WTC11 (cell line): Measurements from ENCODE around the gene CNTFR. TPM values are rescaled to one million over a fixed set of nuclear protein-coding genes. Genes with fewer than 3 reads are reported as not detected.

Experiments
- ATAC-seq: fragments of 200-7000 bp; cut with Tn5 transposase; 2 replicates; pipeline ENCODE4 v1.10.0; 2021; ENCODE audit warnings: mild to moderate bottlenecking, moderate library complexity
- CTCF ChIA-PET: fragments of 300-600 bp; sonication (Branson Sonifier 250); formaldehyde crosslinking; loops from one replicate; lab custom pipeline; 2021; ENCODE audit warnings: antibody characterized with exemption; lab: Charles Lee
- POLR2A ChIA-PET: fragments of 350-600 bp; sonication (Branson Sonifier 250); formaldehyde crosslinking; loops from one replicate; lab custom pipeline; 2021; ENCODE audit warnings: antibody characterized with exemption; lab: Charles Lee
- DNase-seq: peaks from one replicate; pipeline ENCODE4 v3.0.0; 2021; ENCODE audit warnings: low spot score
- H3K27ac Mint-ChIP-seq: 2 replicates; pipeline ENCODE4 v1.8.0; 2021; ENCODE audit warnings: mixed read lengths
- H3K27me3 Mint-ChIP-seq: 2 replicates; pipeline ENCODE4 v1.8.0; 2021; ENCODE audit warnings: low read depth, mild to moderate bottlenecking, moderate library complexity, mixed read lengths
- H3K36me3 Mint-ChIP-seq: 2 replicates; pipeline ENCODE4 v1.8.0; 2021; ENCODE audit warnings: mixed read lengths
- H3K4me1 Mint-ChIP-seq: 2 replicates; pipeline ENCODE4 v1.8.0; 2022; ENCODE audit warnings: mixed read lengths
- H3K4me3 Mint-ChIP-seq: 2 replicates; pipeline ENCODE4 v1.8.0; 2021; ENCODE audit warnings: mild to moderate bottlenecking, moderate library complexity, mixed read lengths
- H3K9me3 Mint-ChIP-seq: 2 replicates; pipeline ENCODE4 v1.8.0; 2021; ENCODE audit warnings: mixed read lengths
- ETV6 ChIP-seq: sonication (generic); formaldehyde crosslinking; IDR thresholded peaks from 2 replicates; pipeline ENCODE4 v1.8.1; 2022; ENCODE audit warnings: mild to moderate bottlenecking, missing genetic modification reagents
- GABPB1 ChIP-seq: sonication (generic); formaldehyde crosslinking; IDR thresholded peaks from 2 replicates; pipeline ENCODE4 v1.8.1; 2023; ENCODE audit warnings: mild to moderate bottlenecking, missing genetic modification reagents
- KAT7 ChIP-seq: sonication (generic); formaldehyde crosslinking; IDR thresholded peaks from 2 replicates; pipeline ENCODE4 v1.8.1; 2023; ENCODE audit warnings: missing genetic modification reagents, mild to moderate bottlenecking, borderline replicate concordance
- NFYB ChIP-seq: sonication (generic); formaldehyde crosslinking; conservative IDR thresholded peaks from 2 replicates; pipeline ENCODE4 v1.8.0; 2022; ENCODE audit warnings: low read depth, missing genetic modification reagents
- NR1H2 ChIP-seq: sonication (generic); formaldehyde crosslinking; IDR thresholded peaks from 2 replicates; pipeline ENCODE4 v1.9.0; 2021; ENCODE audit warnings: mild to moderate bottlenecking, moderate library complexity, missing genetic modification reagents
- SOX15 ChIP-seq: fragments of 250-450 bp; sonication (Bioruptor Pico); IDR thresholded peaks from 2 replicates; pipeline ENCODE4 v1.9.0; 2021; ENCODE audit warnings: mild to moderate bottlenecking
- SP1 ChIP-seq: sonication (generic); formaldehyde crosslinking; conservative IDR thresholded peaks from 2 replicates; pipeline ENCODE4 v1.8.1; 2022; ENCODE audit warnings: missing genetic modification reagents
- USF2 ChIP-seq: sonication (generic); formaldehyde crosslinking; IDR thresholded peaks from 2 replicates; pipeline ENCODE4 v1.8.1; 2023; ENCODE audit warnings: mild to moderate bottlenecking, missing genetic modification reagents, moderate library complexity
- ZNF121 ChIP-seq: sonication (generic); formaldehyde crosslinking; IDR thresholded peaks from 2 replicates; pipeline ENCODE4 v1.8.0; 2023; ENCODE audit warnings: missing genetic modification reagents
- ZNF263 ChIP-seq: sonication (generic); formaldehyde crosslinking; IDR thresholded peaks from 2 replicates; pipeline ENCODE4 v1.8.1; 2022; ENCODE audit warnings: low read depth, mild to moderate bottlenecking, moderate library complexity, missing genetic modification reagents
- ZNF281 ChIP-seq: sonication (generic); formaldehyde crosslinking; IDR thresholded peaks from 2 replicates; pipeline ENCODE4 v1.8.0; 2023; ENCODE audit warnings: mild to moderate bottlenecking, missing genetic modification reagents
- ZNF396 ChIP-seq: fragments of 250-450 bp; sonication (Bioruptor Pico); IDR thresholded peaks from 2 replicates; pipeline ENCODE4 v1.8.0; 2021; ENCODE audit warnings: mild to moderate bottlenecking, moderate library complexity, borderline replicate concordance
- ZNF512 ChIP-seq: sonication (generic); formaldehyde crosslinking; IDR thresholded peaks from 2 replicates; pipeline ENCODE4 v1.8.1; 2022; ENCODE audit warnings: missing genetic modification reagents, borderline replicate concordance
- total RNA-seq: library from RNA; stranded (reverse); gene quantifications from 3 replicates; pipeline ENCODE4 v1.2.3, GENCODE V29; 2021
- TF ChIP-seq, protein P1 (sequence below): sonication (generic); formaldehyde crosslinking; IDR thresholded peaks from 2 replicates; pipeline ENCODE4 v1.8.0; 2022; ENCODE audit warnings: mild to moderate bottlenecking, missing genetic modification reagents
- TF ChIP-seq, protein P2 (sequence below): sonication (generic); formaldehyde crosslinking; conservative IDR thresholded peaks from 2 replicates; pipeline ENCODE4 v1.8.1; 2022; ENCODE audit warnings: mild to moderate bottlenecking, missing genetic modification reagents
- TF ChIP-seq, protein P3 (sequence below): sonication (generic); formaldehyde crosslinking; IDR thresholded peaks from 2 replicates; pipeline ENCODE4 v1.8.1; 2023; ENCODE audit warnings: mild to moderate bottlenecking, missing genetic modification reagents, borderline replicate concordance
- TF ChIP-seq, protein P4 (sequence below): fragments of 250-450 bp; sonication (Bioruptor Pico); IDR thresholded peaks from 2 replicates; pipeline ENCODE4 v1.9.0; 2021; ENCODE audit warnings: mild to moderate bottlenecking, borderline replicate concordance

CNTFR gene
- total RNA-seq, 1 experiment from 2014 or later = 18.0 TPM

DNA sequence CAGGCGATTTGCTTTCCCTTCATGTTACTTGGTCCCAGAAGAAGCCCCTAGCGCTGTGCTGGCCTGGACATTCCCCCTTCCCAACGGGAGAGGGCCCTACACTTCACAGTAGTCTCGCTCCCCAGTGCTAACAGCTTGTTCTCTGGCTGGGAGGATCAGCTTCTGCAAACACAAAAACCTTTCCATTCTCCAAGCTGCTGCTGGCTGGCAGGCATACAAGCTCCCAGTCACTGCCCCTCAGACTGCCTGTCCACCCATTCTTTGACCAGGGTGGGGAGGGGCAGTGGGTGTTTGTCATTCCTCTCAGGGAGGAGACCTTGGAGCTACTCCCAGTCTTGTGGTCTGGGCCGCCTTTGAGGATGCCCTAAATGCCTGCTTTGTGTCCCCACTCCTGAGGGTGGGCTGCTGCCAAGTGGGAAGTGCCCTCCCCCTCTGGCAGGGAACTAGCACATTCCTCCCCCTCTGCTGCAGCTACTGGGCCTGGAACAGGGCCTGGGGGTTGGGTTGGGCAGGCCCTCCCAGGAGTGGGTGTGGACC, 87.6 kb downstream of the CNTFR start:
- DNase-seq (peak; percentile 42), ATAC-seq (peak; percentile 68)
- Mint-ChIP-seq H3K27ac (no peak overlapping the region), H3K9me3 (no peaks in the 10 kb centered on the region), H3K27me3 (peaks cover 4% of the 10 kb centered on the region; the same call in 1 of the 2 replicates), H3K36me3 (no peaks in the 10 kb centered on the region), H3K4me3 (no peak overlapping the region), H3K4me1 (peaks cover 12% of the 10 kb centered on the region)
- TF ChIP-seq USF2 (CRISPR knock-in tag) (no peak), ZNF512 (CRISPR knock-in tag) (no peak), GABPB1 (CRISPR knock-in tag) (no peak), ETV6 (CRISPR knock-in tag) (no peak), ZNF396 (no peak), ZNF121 (CRISPR knock-in tag) (no peak), ZNF281 (CRISPR knock-in tag) (no peak), NFYB (CRISPR knock-in tag) (no peak), ZNF263 (no peak), SP1 (CRISPR knock-in tag) (no peak), NR1H2 (CRISPR knock-in tag) (no peak), SOX15 (CRISPR knock-in tag) (no peak), KAT7 (no peak)
- TF ChIP-seq, protein P1, sequence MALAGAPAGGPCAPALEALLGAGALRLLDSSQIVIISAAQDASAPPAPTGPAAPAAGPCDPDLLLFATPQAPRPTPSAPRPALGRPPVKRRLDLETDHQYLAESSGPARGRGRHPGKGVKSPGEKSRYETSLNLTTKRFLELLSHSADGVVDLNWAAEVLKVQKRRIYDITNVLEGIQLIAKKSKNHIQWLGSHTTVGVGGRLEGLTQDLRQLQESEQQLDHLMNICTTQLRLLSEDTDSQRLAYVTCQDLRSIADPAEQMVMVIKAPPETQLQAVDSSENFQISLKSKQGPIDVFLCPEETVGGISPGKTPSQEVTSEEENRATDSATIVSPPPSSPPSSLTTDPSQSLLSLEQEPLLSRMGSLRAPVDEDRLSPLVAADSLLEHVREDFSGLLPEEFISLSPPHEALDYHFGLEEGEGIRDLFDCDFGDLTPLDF (CRISPR knock-in tag) = no peak
- TF ChIP-seq, protein P2, sequence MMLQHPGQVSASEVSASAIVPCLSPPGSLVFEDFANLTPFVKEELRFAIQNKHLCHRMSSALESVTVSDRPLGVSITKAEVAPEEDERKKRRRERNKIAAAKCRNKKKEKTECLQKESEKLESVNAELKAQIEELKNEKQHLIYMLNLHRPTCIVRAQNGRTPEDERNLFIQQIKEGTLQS (CRISPR knock-in tag) = no peak
- TF ChIP-seq, protein P3, sequence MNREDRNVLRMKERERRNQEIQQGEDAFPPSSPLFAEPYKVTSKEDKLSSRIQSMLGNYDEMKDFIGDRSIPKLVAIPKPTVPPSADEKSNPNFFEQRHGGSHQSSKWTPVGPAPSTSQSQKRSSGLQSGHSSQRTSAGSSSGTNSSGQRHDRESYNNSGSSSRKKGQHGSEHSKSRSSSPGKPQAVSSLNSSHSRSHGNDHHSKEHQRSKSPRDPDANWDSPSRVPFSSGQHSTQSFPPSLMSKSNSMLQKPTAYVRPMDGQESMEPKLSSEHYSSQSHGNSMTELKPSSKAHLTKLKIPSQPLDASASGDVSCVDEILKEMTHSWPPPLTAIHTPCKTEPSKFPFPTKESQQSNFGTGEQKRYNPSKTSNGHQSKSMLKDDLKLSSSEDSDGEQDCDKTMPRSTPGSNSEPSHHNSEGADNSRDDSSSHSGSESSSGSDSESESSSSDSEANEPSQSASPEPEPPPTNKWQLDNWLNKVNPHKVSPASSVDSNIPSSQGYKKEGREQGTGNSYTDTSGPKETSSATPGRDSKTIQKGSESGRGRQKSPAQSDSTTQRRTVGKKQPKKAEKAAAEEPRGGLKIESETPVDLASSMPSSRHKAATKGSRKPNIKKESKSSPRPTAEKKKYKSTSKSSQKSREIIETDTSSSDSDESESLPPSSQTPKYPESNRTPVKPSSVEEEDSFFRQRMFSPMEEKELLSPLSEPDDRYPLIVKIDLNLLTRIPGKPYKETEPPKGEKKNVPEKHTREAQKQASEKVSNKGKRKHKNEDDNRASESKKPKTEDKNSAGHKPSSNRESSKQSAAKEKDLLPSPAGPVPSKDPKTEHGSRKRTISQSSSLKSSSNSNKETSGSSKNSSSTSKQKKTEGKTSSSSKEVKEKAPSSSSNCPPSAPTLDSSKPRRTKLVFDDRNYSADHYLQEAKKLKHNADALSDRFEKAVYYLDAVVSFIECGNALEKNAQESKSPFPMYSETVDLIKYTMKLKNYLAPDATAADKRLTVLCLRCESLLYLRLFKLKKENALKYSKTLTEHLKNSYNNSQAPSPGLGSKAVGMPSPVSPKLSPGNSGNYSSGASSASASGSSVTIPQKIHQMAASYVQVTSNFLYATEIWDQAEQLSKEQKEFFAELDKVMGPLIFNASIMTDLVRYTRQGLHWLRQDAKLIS (CRISPR knock-in tag) = no peak
- TF ChIP-seq, protein P4, sequence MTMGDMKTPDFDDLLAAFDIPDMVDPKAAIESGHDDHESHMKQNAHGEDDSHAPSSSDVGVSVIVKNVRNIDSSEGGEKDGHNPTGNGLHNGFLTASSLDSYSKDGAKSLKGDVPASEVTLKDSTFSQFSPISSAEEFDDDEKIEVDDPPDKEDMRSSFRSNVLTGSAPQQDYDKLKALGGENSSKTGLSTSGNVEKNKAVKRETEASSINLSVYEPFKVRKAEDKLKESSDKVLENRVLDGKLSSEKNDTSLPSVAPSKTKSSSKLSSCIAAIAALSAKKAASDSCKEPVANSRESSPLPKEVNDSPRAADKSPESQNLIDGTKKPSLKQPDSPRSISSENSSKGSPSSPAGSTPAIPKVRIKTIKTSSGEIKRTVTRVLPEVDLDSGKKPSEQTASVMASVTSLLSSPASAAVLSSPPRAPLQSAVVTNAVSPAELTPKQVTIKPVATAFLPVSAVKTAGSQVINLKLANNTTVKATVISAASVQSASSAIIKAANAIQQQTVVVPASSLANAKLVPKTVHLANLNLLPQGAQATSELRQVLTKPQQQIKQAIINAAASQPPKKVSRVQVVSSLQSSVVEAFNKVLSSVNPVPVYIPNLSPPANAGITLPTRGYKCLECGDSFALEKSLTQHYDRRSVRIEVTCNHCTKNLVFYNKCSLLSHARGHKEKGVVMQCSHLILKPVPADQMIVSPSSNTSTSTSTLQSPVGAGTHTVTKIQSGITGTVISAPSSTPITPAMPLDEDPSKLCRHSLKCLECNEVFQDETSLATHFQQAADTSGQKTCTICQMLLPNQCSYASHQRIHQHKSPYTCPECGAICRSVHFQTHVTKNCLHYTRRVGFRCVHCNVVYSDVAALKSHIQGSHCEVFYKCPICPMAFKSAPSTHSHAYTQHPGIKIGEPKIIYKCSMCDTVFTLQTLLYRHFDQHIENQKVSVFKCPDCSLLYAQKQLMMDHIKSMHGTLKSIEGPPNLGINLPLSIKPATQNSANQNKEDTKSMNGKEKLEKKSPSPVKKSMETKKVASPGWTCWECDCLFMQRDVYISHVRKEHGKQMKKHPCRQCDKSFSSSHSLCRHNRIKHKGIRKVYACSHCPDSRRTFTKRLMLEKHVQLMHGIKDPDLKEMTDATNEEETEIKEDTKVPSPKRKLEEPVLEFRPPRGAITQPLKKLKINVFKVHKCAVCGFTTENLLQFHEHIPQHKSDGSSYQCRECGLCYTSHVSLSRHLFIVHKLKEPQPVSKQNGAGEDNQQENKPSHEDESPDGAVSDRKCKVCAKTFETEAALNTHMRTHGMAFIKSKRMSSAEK (CRISPR knock-in tag) = no peak
- CTCF ChIA-PET = interaction anchor here (0.7 to 3.6 kb wide), 24 partner anchors 8 to 126 kb away, joined by 3 to 41 read pairs (median 4); partner anchors contain the start of genes DNAI1, ENHO and FAM219A
- POLR2A ChIA-PET = no interaction called here
